HepG2 (cell line): Measurements from ENCODE around the gene ADORA2B. TPM values are rescaled to one million over a fixed set of nuclear protein-coding genes. Genes with fewer than 3 reads are reported as not detected.
A peak's percentile ranks its signal among the peaks of the same experiment; 100 is the strongest.

Source experiments
- CHD4 ChIP-seq: fragments of 200-600 bp; sonication (generic); IDR thresholded peaks from 2 replicates; pipeline ENCODE4 v1.7.0; 2017; ENCODE audit warnings: mild to moderate bottlenecking, low read length, borderline replicate concordance
- GABPA ChIP-seq, 2 experiments: IDR thresholded peaks; 2 replicates each; pipeline ENCODE4 v1.6.1; 2011 to 2016; ENCODE audit warnings: low read depth in 2 of 2, low read length in 1 of 2, missing biosample characterization in 1 of 2, missing genetic modification characterization in 1 of 2
- HDAC2 ChIP-seq: sonication (generic); formaldehyde crosslinking; IDR thresholded peaks from 2 replicates; pipeline ENCODE4 v1.4.0; 2020; ENCODE audit warnings: missing genetic modification reagents
- PITX1 ChIP-seq: sonication (generic); formaldehyde crosslinking; IDR thresholded peaks from 2 replicates; pipeline ENCODE4 v1.5.1; 2020; ENCODE audit warnings: mild to moderate bottlenecking, missing genetic modification reagents
- XRCC5 ChIP-seq: fragments of 200-400 bp; formaldehyde crosslinking; optimal IDR thresholded peaks from 2 replicates; pipeline ENCODE3; 2017; ENCODE audit warnings: mild to moderate bottlenecking, low read length
- ZNF280B ChIP-seq: sonication (generic); formaldehyde crosslinking; IDR thresholded peaks from 2 replicates; pipeline ENCODE4 v1.5.0; 2020; ENCODE audit warnings: missing genetic modification reagents, mild to moderate bottlenecking, borderline replicate concordance
- ZNF281 ChIP-seq: sonication (generic); formaldehyde crosslinking; IDR thresholded peaks from 2 replicates; pipeline ENCODE4 v1.4.0; 2020; ENCODE audit warnings: missing genetic modification reagents, borderline replicate concordance
- ZNF329 ChIP-seq: sonication (generic); formaldehyde crosslinking; IDR thresholded peaks from 2 replicates; pipeline ENCODE4 v1.9.0; 2021; ENCODE audit warnings: low read depth, mild to moderate bottlenecking, missing genetic modification reagents
- ZNF430 ChIP-seq: sonication (generic); formaldehyde crosslinking; IDR thresholded peaks from 2 replicates; pipeline ENCODE4 v1.9.0; 2021; ENCODE audit warnings: mild to moderate bottlenecking, missing genetic modification reagents
- ZNF432 ChIP-seq: sonication (generic); formaldehyde crosslinking; IDR thresholded peaks from 2 replicates; pipeline ENCODE4 v1.5.0; 2020; ENCODE audit warnings: missing genetic modification reagents, mild to moderate bottlenecking, borderline replicate concordance
- ZNF44 ChIP-seq: sonication (generic); formaldehyde crosslinking; IDR thresholded peaks from 2 replicates; pipeline ENCODE4 v1.5.1; 2020; ENCODE audit warnings: mild to moderate bottlenecking, missing genetic modification reagents
- ZNF512B ChIP-seq: sonication (generic); formaldehyde crosslinking; IDR thresholded peaks from 2 replicates; pipeline ENCODE4 v1.5.1; 2020; ENCODE audit warnings: missing genetic modification reagents, mild to moderate bottlenecking, borderline replicate concordance
- ZNF543 ChIP-seq: sonication (generic); formaldehyde crosslinking; IDR thresholded peaks from 2 replicates; pipeline ENCODE4 v1.4.0; 2020; ENCODE audit warnings: mild to moderate bottlenecking, missing genetic modification reagents
- ZNF569 ChIP-seq: sonication (generic); formaldehyde crosslinking; IDR thresholded peaks from 2 replicates; pipeline ENCODE4 v1.5.0; 2020; ENCODE audit warnings: mild to moderate bottlenecking, missing genetic modification reagents, moderate library complexity, borderline replicate concordance
- polyA plus RNA-seq, 8 experiments: library from polyadenylated mRNA; depleted of rRNA in 3 of 8; stranded (reverse) in 7 of 8; unstranded in 1 of 8; fragments of >200 nt; fragmentation: Illumina TruSeq in 4 of 8; extraction: Trizol in 4 of 8; gene quantifications; 2 replicates each; pipeline versions ENCODE4 v1.2.1 to v1.2.3, GENCODE V29; 2011 to 2016; ENCODE audit warnings: low read depth in 4 of 8, missing spikeins in 1 of 8, mixed read lengths in 1 of 8; ENCODE audit not compliant: insufficient read depth in 1 of 8
- total RNA-seq, 5 experiments: library from RNA; depleted of rRNA; stranded (reverse); fragments of >200 nt; fragmentation: Illumina TruSeq; extraction: Trizol; gene quantifications; 2 replicates each; pipeline ENCODE4 v1.2.3, GENCODE V29; 2016; ENCODE audit warnings: low read depth in 1 of 5
- TF ChIP-seq, protein P1 (sequence below): sonication (generic); formaldehyde crosslinking; IDR thresholded peaks from 2 replicates; pipeline ENCODE4 v1.4.0; 2020; ENCODE audit warnings: mild to moderate bottlenecking, missing genetic modification reagents
- TF ChIP-seq, protein P2 (sequence below): fragments of 450-650 bp; IDR thresholded peaks from 2 replicates; pipeline ENCODE4 v1.6.1; 2017; ENCODE audit warnings: mild to moderate bottlenecking

The ADORA2B gene
- total and polyA plus RNA-seq, 2 of the 13 experiments (the other 11 are each of a cell fraction or from before 2014, with no cell fraction given), result 10.4 to 20.0 TPM

DNA sequence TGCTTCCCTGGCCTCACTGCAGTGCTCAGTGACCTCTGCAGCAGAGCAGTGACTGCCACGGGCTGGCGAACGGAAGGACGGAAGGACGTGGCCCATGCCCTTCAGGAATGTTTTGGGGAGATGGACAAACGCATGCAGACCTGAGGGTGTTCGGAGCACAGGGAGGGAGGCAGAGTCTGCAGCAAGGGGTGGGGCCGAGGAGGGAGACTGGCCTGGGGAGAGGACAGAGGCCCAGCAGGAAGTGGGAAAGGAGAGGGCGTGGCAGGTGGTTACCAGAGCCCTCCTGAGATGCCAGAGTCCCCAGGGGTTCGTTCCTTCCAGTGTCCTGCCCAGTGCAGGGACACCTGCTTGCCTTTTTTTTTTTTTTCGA lies 21.9 kb downstream of the ADORA2B start (continued):
- TF ChIP-seq ZNF512B (CRISPR knock-in tag) (peak; percentile 46; the same call in 1 of the 2 replicates), XRCC5 (no peak), HDAC2 (CRISPR knock-in tag) (0 out of 2 replicates have a peak, but pooled peaks have one; percentile 2), ZNF329 (CRISPR knock-in tag) (no peak), ZNF569 (CRISPR knock-in tag) (no peak), ZNF281 (no peak), ZNF432 (no peak), CHD4 (no peak), PITX1 (CRISPR knock-in tag) (peak; percentile 21; the same call in 1 of the 2 replicates), ZNF543 (CRISPR knock-in tag) (no peak), ZNF430 (no peak), GABPA (IDR thresholded peaks at IDR 0.05; ENCODE audit: low read depth, low read length) (no peak), GABPA (CRISPR knock-in tag; IDR thresholded peaks at IDR 0.05; ENCODE audit: low read depth) (peak; percentile 25; the same call in 1 of the 2 replicates), ZNF44 (CRISPR knock-in tag) (no peak), ZNF280B (no peak)
- TF ChIP-seq, protein P1, sequence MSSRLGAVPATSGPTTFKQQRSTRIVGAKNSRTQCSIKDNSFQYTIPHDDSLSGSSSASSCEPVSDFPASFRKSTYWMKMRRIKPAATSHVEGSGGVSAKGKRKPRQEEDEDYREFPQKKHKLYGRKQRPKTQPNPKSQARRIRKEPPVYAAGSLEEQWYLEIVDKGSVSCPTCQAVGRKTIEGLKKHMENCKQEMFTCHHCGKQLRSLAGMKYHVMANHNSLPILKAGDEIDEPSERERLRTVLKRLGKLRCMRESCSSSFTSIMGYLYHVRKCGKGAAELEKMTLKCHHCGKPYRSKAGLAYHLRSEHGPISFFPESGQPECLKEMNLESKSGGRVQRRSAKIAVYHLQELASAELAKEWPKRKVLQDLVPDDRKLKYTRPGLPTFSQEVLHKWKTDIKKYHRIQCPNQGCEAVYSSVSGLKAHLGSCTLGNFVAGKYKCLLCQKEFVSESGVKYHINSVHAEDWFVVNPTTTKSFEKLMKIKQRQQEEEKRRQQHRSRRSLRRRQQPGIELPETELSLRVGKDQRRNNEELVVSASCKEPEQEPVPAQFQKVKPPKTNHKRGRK, result no peak
- TF ChIP-seq, protein P2, sequence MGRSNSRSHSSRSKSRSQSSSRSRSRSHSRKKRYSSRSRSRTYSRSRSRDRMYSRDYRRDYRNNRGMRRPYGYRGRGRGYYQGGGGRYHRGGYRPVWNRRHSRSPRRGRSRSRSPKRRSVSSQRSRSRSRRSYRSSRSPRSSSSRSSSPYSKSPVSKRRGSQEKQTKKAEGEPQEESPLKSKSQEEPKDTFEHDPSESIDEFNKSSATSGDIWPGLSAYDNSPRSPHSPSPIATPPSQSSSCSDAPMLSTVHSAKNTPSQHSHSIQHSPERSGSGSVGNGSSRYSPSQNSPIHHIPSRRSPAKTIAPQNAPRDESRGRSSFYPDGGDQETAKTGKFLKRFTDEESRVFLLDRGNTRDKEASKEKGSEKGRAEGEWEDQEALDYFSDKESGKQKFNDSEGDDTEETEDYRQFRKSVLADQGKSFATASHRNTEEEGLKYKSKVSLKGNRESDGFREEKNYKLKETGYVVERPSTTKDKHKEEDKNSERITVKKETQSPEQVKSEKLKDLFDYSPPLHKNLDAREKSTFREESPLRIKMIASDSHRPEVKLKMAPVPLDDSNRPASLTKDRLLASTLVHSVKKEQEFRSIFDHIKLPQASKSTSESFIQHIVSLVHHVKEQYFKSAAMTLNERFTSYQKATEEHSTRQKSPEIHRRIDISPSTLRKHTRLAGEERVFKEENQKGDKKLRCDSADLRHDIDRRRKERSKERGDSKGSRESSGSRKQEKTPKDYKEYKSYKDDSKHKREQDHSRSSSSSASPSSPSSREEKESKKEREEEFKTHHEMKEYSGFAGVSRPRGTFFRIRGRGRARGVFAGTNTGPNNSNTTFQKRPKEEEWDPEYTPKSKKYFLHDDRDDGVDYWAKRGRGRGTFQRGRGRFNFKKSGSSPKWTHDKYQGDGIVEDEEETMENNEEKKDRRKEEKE, result no peak
